HK-2 (cell line): Measurements from ENCODE around the gene JUP.

Source experiments
- DNase-seq: peaks from one replicate; pipeline ENCODE4 v3.0.0-alpha.2; 2018; ENCODE audit not compliant: unreplicated experiment

The JUP gene

DNA sequence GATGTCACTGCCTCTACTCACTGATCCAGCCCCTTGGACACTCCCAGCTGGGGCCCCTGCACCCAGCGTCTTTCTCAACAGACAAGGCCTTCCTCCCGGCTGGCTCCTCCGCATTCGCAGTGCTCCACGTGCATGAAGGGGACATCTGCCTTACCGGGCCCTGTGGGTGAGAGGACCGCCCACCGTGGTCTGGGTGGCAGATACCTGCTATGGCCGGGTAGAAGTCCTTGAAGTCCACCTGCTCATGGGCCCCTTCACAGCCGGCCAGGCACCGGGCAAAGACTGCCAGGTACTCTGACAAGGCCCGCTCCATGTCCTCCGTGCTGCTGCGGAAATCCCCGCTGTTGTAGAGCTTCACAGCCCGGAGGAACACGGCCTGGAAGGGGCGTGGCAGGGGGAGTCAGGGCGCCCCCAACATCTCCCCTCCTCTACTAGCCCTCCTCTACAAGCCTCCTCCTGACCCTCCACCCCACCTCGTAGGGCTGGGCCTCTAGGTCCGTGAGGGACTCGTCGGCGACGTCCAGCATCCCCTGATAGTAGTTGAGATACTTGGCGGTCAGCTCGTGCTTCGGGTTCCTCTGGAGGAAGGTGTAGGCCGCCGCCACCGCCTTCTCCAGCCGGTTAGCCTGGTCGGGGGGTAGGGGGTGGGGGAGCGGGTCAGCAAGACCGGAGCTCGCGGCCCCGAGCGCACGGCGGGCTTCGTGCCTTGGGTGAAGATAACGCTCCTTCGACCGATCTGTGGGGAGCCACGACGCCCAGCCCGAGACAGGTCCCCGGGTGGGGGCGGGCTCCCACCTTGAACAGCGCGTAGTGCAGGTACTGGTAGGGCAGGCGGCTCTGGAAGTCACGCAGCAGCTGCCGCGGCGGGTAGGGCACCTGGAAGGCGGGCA is 24.4 kb upstream of the JUP start:
- no peak for DNase-seq

GRCh38 chr17:41806685-41807445 is 20.4 kb upstream of the JUP start:
- no peak for DNase-seq

- DNase-seq, result no peak
These were observed 16.8 kb upstream of the JUP start for GRCh38 chr17:41803049-41804020.

GRCh38 chr17:41801374-41802271 is 15.1 kb upstream of the JUP start:
- DNase-seq, result peak; percentile 92

GRCh38 chr17:41800601-41801373 is 14.3 kb upstream of the JUP start:
- DNase-seq, result peak; percentile 84

DNA sequence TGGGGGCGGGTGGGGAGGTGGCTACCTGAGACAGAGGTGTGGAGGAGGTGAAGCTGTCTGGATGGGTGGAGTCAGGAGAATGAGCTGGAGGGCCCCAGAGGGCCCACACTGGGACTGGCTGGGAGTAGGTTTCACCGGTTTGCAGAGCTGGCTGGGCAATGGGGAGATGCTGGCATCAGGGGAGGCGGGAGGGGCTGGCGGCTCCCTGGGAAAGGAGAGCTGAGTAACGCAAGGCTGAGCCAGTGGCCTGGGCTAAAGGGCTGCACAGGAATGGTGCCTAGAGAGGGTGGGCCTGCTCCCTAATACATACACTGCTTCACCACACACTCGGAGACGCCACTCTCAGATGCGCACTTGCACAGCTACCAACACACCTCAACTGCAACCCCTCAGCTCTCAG is 12.9 kb upstream of the JUP start:
- DNase-seq, result no peak

DNA sequence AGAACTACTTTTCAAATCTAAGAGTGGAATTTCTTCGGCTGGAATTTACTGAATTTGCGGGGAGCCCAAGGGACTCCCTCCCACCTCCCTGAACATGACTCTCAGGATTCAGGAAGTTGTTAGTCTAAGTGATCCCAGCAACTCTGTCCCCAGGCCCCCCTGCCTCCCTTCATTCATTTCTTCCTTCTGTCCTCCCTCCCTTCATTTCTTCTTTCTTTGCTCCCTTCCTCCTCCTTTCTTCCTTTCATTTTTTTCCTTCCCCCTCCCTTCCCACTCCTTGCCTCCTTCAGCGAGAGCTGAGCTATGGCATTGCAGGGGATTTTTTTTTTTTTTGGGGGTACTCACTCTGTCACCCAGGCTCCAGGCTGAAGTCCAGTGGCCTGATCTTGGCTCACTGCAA is 10.9 kb upstream of the JUP start:
- DNase-seq, result no peak

- DNase-seq, result no peak
These were observed 9.8 kb upstream of the JUP start for GRCh38 chr17:41796121-41796895.

GRCh38 chr17:41794540-41794975 is 8.0 kb upstream of the JUP start:
- no peak for DNase-seq

GRCh38 chr17:41793784-41794539 is 7.5 kb upstream of the JUP start:
- no peak for DNase-seq

- DNase-seq, result peak; percentile 88
These were observed 6.6 kb upstream of the JUP start for GRCh38 chr17:41792845-41793783.

DNA sequence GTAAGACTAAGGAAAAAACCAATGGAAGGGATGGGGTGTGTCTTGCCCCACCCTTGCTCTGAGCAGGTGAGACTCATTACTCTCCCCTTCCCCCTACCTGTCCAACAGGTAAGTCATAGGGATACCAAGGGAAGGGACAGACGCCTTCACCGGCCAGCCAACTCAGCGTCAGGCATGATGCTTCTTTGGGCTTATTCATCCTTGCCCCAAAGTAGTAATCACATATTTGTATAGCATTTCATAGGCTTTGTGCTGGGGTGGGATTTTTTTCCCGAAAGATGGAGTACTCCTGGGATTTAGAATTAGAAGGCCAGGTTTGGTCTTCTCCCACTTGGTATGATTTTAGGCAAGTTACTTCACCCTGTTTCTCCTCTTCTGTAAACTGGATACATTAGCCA is 509 bp upstream of the JUP start:
- DNase-seq, result no peak

GRCh38 chr17:41785859-41786226 is 668 bp downstream of the JUP start:
- DNase-seq, result no peak

GRCh38 chr17:41785091-41785858 is 1.2 kb downstream of the JUP start:
- no peak for DNase-seq

- DNase-seq, result peak; percentile 55
These were observed 2.2 kb downstream of the JUP start for GRCh38 chr17:41784207-41784744.

DNA sequence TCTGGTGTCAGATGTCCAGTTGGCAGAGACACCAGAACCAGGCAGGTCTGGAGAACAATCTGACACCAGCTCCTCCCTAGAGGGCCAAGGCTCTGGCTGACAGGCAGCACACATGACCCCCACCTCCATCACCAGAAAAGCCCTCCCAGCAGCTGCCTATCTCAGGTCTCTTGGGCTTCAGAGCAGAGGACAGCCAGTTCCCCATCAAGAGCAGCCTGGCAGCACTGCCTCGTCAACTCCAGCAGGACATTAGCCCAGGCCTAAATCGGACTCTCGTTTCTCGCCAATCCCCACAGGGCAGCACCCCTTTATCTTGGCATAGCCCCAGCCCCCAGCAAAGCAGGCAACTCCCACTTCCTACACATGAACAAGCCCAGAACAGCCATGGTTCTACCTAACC is 4.4 kb downstream of the JUP start:
- no peak for DNase-seq
